PFSK-1 (cell line): ENCODE results near the gene SAMD11.

Experiments
- FOXP2 ChIP-seq: optimal IDR thresholded peaks from 2 replicates; pipeline ENCODE3; 2011; ENCODE audit warnings: borderline replicate concordance, control low read depth, inconsistent platforms; ENCODE audit not compliant: insufficient read depth; ENCODE audit errors: extremely low read length, extremely low read depth
- POLR2AphosphoS5 ChIP-seq: IDR thresholded peaks from 2 replicates; pipeline ENCODE4 v1.6.1; 2012; ENCODE audit warnings: low read depth, mild to moderate bottlenecking, control low read depth, low read length, moderate library complexity
- REST ChIP-seq, 2 experiments: IDR thresholded peaks; 2 replicates each; pipeline versions ENCODE4 v1.6.1 to v1.8.0; 2011 to 2012; ENCODE audit warnings: low read depth in 2 of 2, low read length in 2 of 2, control low read depth in 1 of 2, inconsistent platforms in 1 of 2, mild to moderate bottlenecking in 1 of 2, moderate library complexity in 1 of 2; ENCODE audit not compliant: insufficient read depth in 1 of 2
- SIN3A ChIP-seq: IDR thresholded peaks from 2 replicates; pipeline ENCODE4 v1.6.1; 2012; ENCODE audit warnings: mild to moderate bottlenecking, low read length, moderate library complexity, borderline replicate concordance; ENCODE audit not compliant: insufficient read depth
- TAF1 ChIP-seq: IDR thresholded peaks from 2 replicates; pipeline ENCODE4 v1.6.1; 2012; ENCODE audit warnings: low read length, control low read depth, borderline replicate concordance; ENCODE audit not compliant: insufficient read depth

- TF ChIP-seq POLR2AphosphoS5, result no peak
- TF ChIP-seq REST (IDR thresholded peaks at IDR 0.05; ENCODE audit: insufficient read depth in 1 of 2, low read depth in 2 of 2, low read length in 2 of 2), result no peak
- TF ChIP-seq TAF1, result no peak
- TF ChIP-seq SIN3A, result no peak
- TF ChIP-seq FOXP2, result no peak
These were observed 52.4 kb downstream of the SAMD11 start for GRCh38 chr1:975896-976683.
